Thyroid gland (tissue), 4 donors: ENCODE data around the gene MISP. TPM values are rescaled to one million over a fixed set of nuclear protein-coding genes. Genes with fewer than 3 reads are reported as not detected.

ENCODE experiments used
- DNase-seq, 2 donors: peaks; one replicate each; pipeline ENCODE4 v3.0.0-alpha.2; 2019
- H3K27ac ChIP-seq, 3 donors: fragments of 200-600 bp; sonication (generic); 1 replicate in 2 of 3; 2 replicates in 1 of 3; pipeline ENCODE4 v1.5.1; 2016 to 2019; ENCODE audit warnings: mild to moderate bottlenecking in 1 of 3, moderate library complexity in 1 of 3
- H3K27me3 ChIP-seq: fragments of 200-600 bp; sonication (generic); one replicate; pipeline ENCODE4 v1.5.1; 2019
- H3K36me3 ChIP-seq, 2 donors: fragments of 200-600 bp; sonication (generic); one replicate each; pipeline ENCODE4 v1.5.1; 2016 to 2019
- H3K4me1 ChIP-seq, 2 donors: fragments of 200-600 bp; sonication (generic); one replicate each; pipeline ENCODE4 v1.5.1; 2017 to 2019
- H3K4me3 ChIP-seq, 3 donors: fragments of 200-600 bp; sonication (generic); replicated peaks in 1 of 3; 1 replicate in 2 of 3; 2 replicates in 1 of 3; pipeline ENCODE4 v1.5.1; 2016; ENCODE audit warnings: mild to moderate bottlenecking in 1 of 3
- H3K9me3 ChIP-seq: fragments of 200-600 bp; sonication (generic); one replicate; pipeline ENCODE4 v1.5.1; 2017
- POLR2A ChIP-seq, 2 donors: fragments of 450-650 bp; IDR thresholded peaks; one replicate each; pipeline ENCODE4 v1.6.1; 2017; ENCODE audit warnings: antibody characterized with exemption in 2 of 2, mild to moderate bottlenecking in 2 of 2, moderate library complexity in 1 of 2
- WGBS, 2 donors: methylation state at CpG; one replicate each; pipeline ENCODE4 v1.1.5; 2017; 5-methylcytosine and 5-hydroxymethylcytosine counted together
- intact Hi-C: fragments of 100-400 bp; cut with DNase I; formaldehyde crosslinking; loops from one replicate; pipeline ENCODE4 v1.15.1; 2023
- total RNA-seq, 4 donors: library from RNA; depleted of rRNA; stranded (reverse); fragments of >200 nt; gene quantifications; one replicate each; pipeline ENCODE4 v1.2.3, GENCODE V29; 2016
- TF ChIP-seq, protein P1 (sequence below), 6 experiments: fragments of 200-600 bp in 3 of 6; fragments of 450-650 bp in 3 of 6; sonication (generic) in 3 of 6; IDR thresholded peaks; one replicate each; pipeline ENCODE4 v1.5.1; 2016 to 2019; ENCODE audit warnings: antibody characterized with exemption in 6 of 6, mild to moderate bottlenecking in 2 of 6, inconsistent platforms in 1 of 6, moderate library complexity in 1 of 6

The MISP gene
- total RNA-seq, 4 donors from 2014 or later = 0.63 to 0.68 TPM; not detected in 2

DNA sequence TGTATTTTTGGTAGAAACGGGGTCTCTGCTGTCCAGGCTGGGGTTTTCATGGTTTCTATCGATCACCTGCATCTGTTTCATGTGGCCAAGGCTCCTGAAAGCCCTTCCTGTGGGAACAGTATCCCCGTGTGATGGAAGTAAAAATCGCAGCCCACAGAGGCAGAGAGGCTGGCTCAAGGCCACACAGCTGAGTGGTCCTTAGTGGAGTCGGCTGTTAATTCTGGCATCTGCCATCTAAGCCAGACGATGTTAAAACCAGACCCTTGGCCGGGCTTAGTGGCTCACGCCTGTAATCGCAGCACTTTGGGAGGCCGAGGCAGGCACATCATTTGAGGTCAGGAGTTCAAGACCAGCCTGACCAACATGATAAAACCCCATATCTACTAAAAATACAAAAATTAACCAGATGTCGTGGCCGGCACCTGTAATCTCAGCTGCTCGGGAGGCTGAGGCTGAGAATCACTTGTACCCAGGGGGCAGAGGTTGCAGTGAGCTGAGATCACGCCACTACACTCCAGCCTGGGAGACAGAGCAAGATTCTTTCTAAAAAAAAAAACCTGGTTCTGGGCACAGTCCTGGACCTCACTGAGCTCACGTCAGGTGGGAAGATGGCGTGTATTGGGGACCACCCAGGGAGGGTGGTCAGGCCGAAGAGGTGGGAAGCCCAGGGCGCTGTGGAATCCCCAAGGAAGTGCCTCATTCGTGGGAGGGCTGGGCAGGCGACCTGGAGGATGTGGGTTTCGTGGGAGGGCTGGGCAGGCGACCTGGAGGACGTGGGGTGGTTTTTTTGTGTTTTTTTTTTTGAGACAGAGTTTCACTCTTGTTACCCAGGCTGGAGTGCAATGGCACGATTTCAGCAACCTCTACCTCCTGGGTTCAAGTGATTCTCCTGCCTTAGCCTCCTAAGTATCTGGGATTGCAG is 18.5 kb upstream of the MISP start:
- WGBS, 2 donors = 80 to 83% methylated on average over 24 of the region's 24 CpGs
- no peak for DNase-seq
- H3K36me3 ChIP-seq = no peaks in the 10 kb centered on the region
- intact Hi-C loops = no loop called here
- no peak overlapping the region for H3K27ac ChIP-seq
- H3K4me3 ChIP-seq = no peak overlapping the region
- H3K4me1 ChIP-seq = peaks cover 0 to 6% of the 10 kb centered on the region in 2 donors
- H3K27me3 ChIP-seq = no peaks in the 10 kb centered on the region
- no peaks in the 10 kb centered on the region for H3K9me3 ChIP-seq
- TF ChIP-seq POLR2A (IDR thresholded peaks at IDR 0.05) = no peak
- TF ChIP-seq, protein P1, sequence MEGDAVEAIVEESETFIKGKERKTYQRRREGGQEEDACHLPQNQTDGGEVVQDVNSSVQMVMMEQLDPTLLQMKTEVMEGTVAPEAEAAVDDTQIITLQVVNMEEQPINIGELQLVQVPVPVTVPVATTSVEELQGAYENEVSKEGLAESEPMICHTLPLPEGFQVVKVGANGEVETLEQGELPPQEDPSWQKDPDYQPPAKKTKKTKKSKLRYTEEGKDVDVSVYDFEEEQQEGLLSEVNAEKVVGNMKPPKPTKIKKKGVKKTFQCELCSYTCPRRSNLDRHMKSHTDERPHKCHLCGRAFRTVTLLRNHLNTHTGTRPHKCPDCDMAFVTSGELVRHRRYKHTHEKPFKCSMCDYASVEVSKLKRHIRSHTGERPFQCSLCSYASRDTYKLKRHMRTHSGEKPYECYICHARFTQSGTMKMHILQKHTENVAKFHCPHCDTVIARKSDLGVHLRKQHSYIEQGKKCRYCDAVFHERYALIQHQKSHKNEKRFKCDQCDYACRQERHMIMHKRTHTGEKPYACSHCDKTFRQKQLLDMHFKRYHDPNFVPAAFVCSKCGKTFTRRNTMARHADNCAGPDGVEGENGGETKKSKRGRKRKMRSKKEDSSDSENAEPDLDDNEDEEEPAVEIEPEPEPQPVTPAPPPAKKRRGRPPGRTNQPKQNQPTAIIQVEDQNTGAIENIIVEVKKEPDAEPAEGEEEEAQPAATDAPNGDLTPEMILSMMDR (IDR thresholded peaks at IDR 0.05) = no peak

DNA sequence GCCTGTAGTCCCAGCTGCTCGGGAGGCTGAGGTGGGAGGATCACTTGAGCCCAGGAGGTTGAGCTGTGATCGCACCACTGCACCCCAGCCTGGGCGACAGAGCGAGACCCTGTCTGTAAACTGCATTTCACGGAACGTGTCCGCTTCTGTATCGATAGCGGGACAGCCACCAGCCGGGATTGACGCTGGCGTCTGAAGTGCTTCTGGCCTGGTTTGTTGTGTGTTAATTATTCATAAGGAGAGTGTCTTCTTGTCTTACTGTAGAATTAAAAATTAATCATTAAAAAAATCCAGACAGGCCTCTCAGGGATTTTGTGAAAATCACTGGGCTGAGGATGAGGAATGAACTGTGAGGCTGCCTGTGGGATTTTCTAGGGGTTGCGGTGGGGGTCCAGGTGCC is 16.2 kb upstream of the MISP start:
- no peaks in the 10 kb centered on the region for H3K36me3 ChIP-seq
- H3K9me3 ChIP-seq = no peaks in the 10 kb centered on the region
- H3K27me3 ChIP-seq = no peaks in the 10 kb centered on the region
- 85 to 90% methylated on average over 13 of the region's 13 CpGs for WGBS, 2 donors
- intact Hi-C loops = loop anchor here (2.0 kb wide), 1 partner anchor 70 kb away; no protein-coding TSS in a partner anchor
- no peaks in the 10 kb centered on the region for H3K4me1 ChIP-seq
- H3K27ac ChIP-seq = no peak overlapping the region
- no peak overlapping the region for H3K4me3 ChIP-seq
- DNase-seq = no peak
- TF ChIP-seq POLR2A (IDR thresholded peaks at IDR 0.05) = no peak
- TF ChIP-seq, protein P1 (IDR thresholded peaks at IDR 0.05) = no peak

DNA sequence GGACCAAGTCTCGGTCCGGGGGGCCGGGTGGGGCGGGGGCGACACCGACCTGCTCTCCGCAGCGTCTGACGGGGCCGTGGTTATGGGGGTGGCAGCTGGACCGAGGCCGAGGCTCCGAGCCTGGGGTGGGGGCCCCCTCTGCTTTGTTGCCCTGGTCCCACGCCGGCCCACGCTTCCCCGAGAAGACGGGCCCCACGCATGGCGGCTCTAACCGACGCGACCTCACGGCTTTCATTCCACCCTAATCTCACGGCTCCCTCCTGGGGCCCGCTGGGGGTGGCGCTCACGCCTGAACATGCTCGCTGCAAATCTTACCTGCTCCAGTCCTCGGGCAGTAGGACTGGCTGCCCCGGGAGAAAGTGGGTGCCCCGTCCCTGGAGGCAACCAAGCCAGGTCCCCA is 14.8 kb upstream of the MISP start:
- Histone ChIP-seq H3K4me3 (no peak overlapping the region), H3K9me3 (no peaks in the 10 kb centered on the region), H3K36me3 (no peaks in the 10 kb centered on the region), H3K4me1 (no peaks in the 10 kb centered on the region), H3K27ac (no peak overlapping the region), H3K27me3 (no peaks in the 10 kb centered on the region)
- 83 to 95% methylated on average over 8 to 21 of the region's 32 CpGs for WGBS, 2 donors
- TF ChIP-seq, protein P1 (IDR thresholded peaks at IDR 0.05) = no peak
- TF ChIP-seq POLR2A (IDR thresholded peaks at IDR 0.05) = no peak
- DNase-seq = no peak
- intact Hi-C loops = no loop called here

DNA sequence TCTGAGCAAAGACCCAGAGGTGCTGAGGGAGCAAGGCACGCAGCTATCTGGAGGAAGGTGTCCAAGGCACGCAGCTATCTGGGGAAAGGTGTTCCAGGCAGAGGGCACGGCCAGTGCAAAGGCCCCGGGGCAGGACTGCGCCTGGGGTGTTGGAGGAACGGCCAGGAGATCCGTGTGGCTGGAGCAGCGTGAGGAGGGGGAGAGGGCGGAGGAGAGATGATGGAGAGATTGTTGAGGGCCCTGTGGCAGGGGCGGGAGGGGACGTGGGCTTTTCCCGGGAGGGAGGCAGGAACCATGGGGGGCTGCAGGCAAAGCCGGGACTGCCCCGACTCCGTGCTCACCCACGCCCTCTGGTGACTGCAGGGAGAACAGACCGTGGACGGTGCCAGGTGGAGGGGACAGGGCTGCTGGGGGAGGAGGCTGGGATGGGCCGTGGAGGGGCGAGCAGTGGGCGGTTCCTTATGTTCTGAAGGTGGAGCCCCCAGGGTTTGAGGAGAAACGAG is 13.3 kb upstream of the MISP start:
- 38 to 48% methylated on average over 17 to 22 of the region's 22 CpGs for WGBS, 2 donors
- no peaks in the 10 kb centered on the region for H3K9me3 ChIP-seq
- no peaks in the 10 kb centered on the region for H3K27me3 ChIP-seq
- H3K4me3 ChIP-seq = no peak overlapping the region
- H3K4me1 ChIP-seq = no peaks in the 10 kb centered on the region
- peak in 1 of 2 donors; percentile 32 for DNase-seq
- H3K27ac ChIP-seq = no peak overlapping the region
- TF ChIP-seq, protein P1 (IDR thresholded peaks at IDR 0.05) = peak in 5 of 6 experiments; percentile 23 to 55 (median 35)
- no peak for TF ChIP-seq POLR2A (IDR thresholded peaks at IDR 0.05)
- intact Hi-C loops = no loop called here
- no peaks in the 10 kb centered on the region for H3K36me3 ChIP-seq
